HUDEP-2 (cell line): Measurements from ENCODE around the gene TRNP1.
"Not testable (repeated sequence)": the region's sequence is repeated elsewhere in the genome, so short reads cannot be mapped to it uniquely, and the experiment has no call there.

Experiments used
- DNase-seq, 76 experiments: peaks; one replicate each; lab custom pipeline; 2025; ENCODE audit not compliant: unreplicated experiment in 76 of 76; lab: John Stamatoyannopoulos, UW

The TRNP1 gene

GRCh38 chr1:26971590-26971989 lies 21.9 kb upstream of the TRNP1 start:
- DNase-seq: no peak

GRCh38 chr1:26972390-26972789 lies 21.1 kb upstream of the TRNP1 start:
- no peak for DNase-seq

GRCh38 chr1:26972821-26973220 lies 20.7 kb upstream of the TRNP1 start:
- DNase-seq: no peak

GRCh38 chr1:26976621-26977510 lies 16.6 kb upstream of the TRNP1 start:
- DNase-seq: no peak

- DNase-seq: no peak
Measured at GRCh38 chr1:26978901-26979300, 14.6 kb upstream of the TRNP1 start.

GRCh38 chr1:26981146-26981846 lies 12.2 kb upstream of the TRNP1 start:
- no peak for DNase-seq

- no peak for DNase-seq
Measured at GRCh38 chr1:26983863-26984262, 9.6 kb upstream of the TRNP1 start.

GRCh38 chr1:26984291-26984690 lies 9.2 kb upstream of the TRNP1 start:
- no peak for DNase-seq

GRCh38 chr1:26986658-26987057 lies 6.8 kb upstream of the TRNP1 start:
- no peak for DNase-seq

GRCh38 chr1:26989403-26990109 lies 3.9 kb upstream of the TRNP1 start:
- DNase-seq: not testable (repeated sequence)

- DNase-seq: no peak
Measured at GRCh38 chr1:26991310-26992116, 2.0 kb upstream of the TRNP1 start.

- no peak for DNase-seq
Measured at GRCh38 chr1:26994020-26994786, 711 bp downstream of the TRNP1 start.

GRCh38 chr1:26994787-26995517 lies 1.5 kb downstream of the TRNP1 start:
- DNase-seq: no peak

GRCh38 chr1:26996024-26996423 lies 2.5 kb downstream of the TRNP1 start:
- peak in 1 of 76 experiments; percentile 3 for DNase-seq

GRCh38 chr1:26996665-26997064 lies 3.2 kb downstream of the TRNP1 start:
- DNase-seq: no peak

- DNase-seq: no peak
Measured at GRCh38 chr1:26998429-26999300, 5.2 kb downstream of the TRNP1 start.

GRCh38 chr1:26999440-26999987 lies 6.0 kb downstream of the TRNP1 start:
- DNase-seq: no peak
